ENCODE results near the gene RNF13. TPM values are rescaled to one million over a fixed set of nuclear protein-coding genes. Genes with fewer than 3 reads are reported as not detected.

The RNF13 gene
- total RNA-seq, 1 experiment from 2014 or later, result 76.9 TPM

DNA sequence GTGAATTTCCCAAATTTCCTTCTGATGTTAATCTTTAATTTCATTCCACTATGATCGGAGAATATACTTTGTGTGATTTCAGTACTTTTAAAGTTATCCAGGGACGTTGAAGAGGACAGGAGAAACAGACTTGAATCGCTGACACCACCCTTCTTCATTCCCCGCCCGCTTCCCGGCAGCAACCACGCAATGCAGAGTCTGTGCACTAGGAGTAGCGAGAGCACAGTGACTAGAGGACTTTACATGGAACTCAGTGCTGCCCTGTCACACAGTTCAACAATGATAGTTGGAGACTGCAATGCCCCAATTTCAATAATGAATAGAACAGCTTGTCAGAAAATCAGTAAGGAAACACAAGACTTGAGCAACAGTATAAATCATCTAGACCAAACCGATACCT lies 73.9 kb downstream of the RNF13 start:
- BruUV-seq (replicated peaks), result no TSS peak
- DNase-seq (ENCODE audit: low read depth, low spot score), result no peak
- Histone ChIP-seq H3K36me3 (ENCODE audit: control insufficient read depth, insufficient read depth, low read length) (no peaks in the 10 kb centered on the region), H3K27ac (ENCODE audit: low read length) (no peak overlapping the region), H3K27me3 (ENCODE audit: control insufficient read depth, insufficient read depth, low read length) (no peaks in the 10 kb centered on the region), H3K4me1 (ENCODE audit: control insufficient read depth, insufficient read depth, low read length) (no peaks in the 10 kb centered on the region), H3K4me3 (ENCODE audit: low read depth in 2 of 2, low read length in 2 of 2) (no peak overlapping the region), H3K9me3 (ENCODE audit: control insufficient read depth, insufficient read depth, low read depth, low read length) (no peaks in the 10 kb centered on the region)
- intact Hi-C loops (cut with micrococcal nuclease; ENCODE audit: unreplicated experiment), result no loop called here
- ChIA-PET CTCF (no interaction called here), POLR2A (no interaction called here)
- in situ Hi-C loops (cut with HindIII; ENCODE audit: low pct_unique_long_range_greater_than_20kb, low sequenced_read_pairs), result no loop called here
- peak; percentile 71; the same call in 1 of the 2 replicates for ATAC-seq
- TF ChIP-seq, protein P1, sequence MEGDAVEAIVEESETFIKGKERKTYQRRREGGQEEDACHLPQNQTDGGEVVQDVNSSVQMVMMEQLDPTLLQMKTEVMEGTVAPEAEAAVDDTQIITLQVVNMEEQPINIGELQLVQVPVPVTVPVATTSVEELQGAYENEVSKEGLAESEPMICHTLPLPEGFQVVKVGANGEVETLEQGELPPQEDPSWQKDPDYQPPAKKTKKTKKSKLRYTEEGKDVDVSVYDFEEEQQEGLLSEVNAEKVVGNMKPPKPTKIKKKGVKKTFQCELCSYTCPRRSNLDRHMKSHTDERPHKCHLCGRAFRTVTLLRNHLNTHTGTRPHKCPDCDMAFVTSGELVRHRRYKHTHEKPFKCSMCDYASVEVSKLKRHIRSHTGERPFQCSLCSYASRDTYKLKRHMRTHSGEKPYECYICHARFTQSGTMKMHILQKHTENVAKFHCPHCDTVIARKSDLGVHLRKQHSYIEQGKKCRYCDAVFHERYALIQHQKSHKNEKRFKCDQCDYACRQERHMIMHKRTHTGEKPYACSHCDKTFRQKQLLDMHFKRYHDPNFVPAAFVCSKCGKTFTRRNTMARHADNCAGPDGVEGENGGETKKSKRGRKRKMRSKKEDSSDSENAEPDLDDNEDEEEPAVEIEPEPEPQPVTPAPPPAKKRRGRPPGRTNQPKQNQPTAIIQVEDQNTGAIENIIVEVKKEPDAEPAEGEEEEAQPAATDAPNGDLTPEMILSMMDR (IDR thresholded peaks at IDR 0.05), result peak; percentile 2; the same call in 1 of the 2 replicates
- TF ChIP-seq TCF7L2 (IDR thresholded peaks at IDR 0.05; ENCODE audit: low read depth, low read length), result no peak

GRCh38 chr3:149891621-149892020 lies 78.6 kb downstream of the RNF13 start:
- Histone ChIP-seq H3K27ac (ENCODE audit: low read length) (no peak overlapping the region), H3K4me1 (ENCODE audit: control insufficient read depth, insufficient read depth, low read length) (no peaks in the 10 kb centered on the region), H3K27me3 (ENCODE audit: control insufficient read depth, insufficient read depth, low read length) (no peaks in the 10 kb centered on the region), H3K36me3 (ENCODE audit: control insufficient read depth, insufficient read depth, low read length) (no peaks in the 10 kb centered on the region), H3K9me3 (ENCODE audit: control insufficient read depth, insufficient read depth, low read depth, low read length) (no peaks in the 10 kb centered on the region), H3K4me3 (ENCODE audit: low read depth in 2 of 2, low read length in 2 of 2) (no peak overlapping the region)
- ChIA-PET POLR2A (no interaction called here), CTCF (no interaction called here)
- no TSS peak for BruUV-seq (replicated peaks)
- ATAC-seq (no peak), DNase-seq (ENCODE audit: low read depth, low spot score) (no peak)
- TF ChIP-seq, protein P1 (IDR thresholded peaks at IDR 0.05), result no peak
- TF ChIP-seq TCF7L2 (IDR thresholded peaks at IDR 0.05; ENCODE audit: low read depth, low read length) (no peak), POLR2AphosphoS5 (IDR thresholded peaks at IDR 0.05; ENCODE audit: low read depth, low read length) (no peak), SIN3A (IDR thresholded peaks at IDR 0.05; ENCODE audit: borderline replicate concordance, insufficient read depth, low read depth, low read length) (no peak)
- TF ChIP-seq, protein P2, sequence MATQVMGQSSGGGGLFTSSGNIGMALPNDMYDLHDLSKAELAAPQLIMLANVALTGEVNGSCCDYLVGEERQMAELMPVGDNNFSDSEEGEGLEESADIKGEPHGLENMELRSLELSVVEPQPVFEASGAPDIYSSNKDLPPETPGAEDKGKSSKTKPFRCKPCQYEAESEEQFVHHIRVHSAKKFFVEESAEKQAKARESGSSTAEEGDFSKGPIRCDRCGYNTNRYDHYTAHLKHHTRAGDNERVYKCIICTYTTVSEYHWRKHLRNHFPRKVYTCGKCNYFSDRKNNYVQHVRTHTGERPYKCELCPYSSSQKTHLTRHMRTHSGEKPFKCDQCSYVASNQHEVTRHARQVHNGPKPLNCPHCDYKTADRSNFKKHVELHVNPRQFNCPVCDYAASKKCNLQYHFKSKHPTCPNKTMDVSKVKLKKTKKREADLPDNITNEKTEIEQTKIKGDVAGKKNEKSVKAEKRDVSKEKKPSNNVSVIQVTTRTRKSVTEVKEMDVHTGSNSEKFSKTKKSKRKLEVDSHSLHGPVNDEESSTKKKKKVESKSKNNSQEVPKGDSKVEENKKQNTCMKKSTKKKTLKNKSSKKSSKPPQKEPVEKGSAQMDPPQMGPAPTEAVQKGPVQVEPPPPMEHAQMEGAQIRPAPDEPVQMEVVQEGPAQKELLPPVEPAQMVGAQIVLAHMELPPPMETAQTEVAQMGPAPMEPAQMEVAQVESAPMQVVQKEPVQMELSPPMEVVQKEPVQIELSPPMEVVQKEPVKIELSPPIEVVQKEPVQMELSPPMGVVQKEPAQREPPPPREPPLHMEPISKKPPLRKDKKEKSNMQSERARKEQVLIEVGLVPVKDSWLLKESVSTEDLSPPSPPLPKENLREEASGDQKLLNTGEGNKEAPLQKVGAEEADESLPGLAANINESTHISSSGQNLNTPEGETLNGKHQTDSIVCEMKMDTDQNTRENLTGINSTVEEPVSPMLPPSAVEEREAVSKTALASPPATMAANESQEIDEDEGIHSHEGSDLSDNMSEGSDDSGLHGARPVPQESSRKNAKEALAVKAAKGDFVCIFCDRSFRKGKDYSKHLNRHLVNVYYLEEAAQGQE (IDR thresholded peaks at IDR 0.05; ENCODE audit: insufficient read depth in 1 of 2, low read depth in 2 of 2, low read length in 1 of 2), result no peak
- in situ Hi-C loops (cut with HindIII; ENCODE audit: low pct_unique_long_range_greater_than_20kb, low sequenced_read_pairs), result no loop called here
- intact Hi-C loops (cut with micrococcal nuclease; ENCODE audit: unreplicated experiment), result no loop called here

- Histone ChIP-seq H3K27me3 (ENCODE audit: control insufficient read depth, insufficient read depth, low read length) (no peaks in the 10 kb centered on the region), H3K36me3 (ENCODE audit: control insufficient read depth, insufficient read depth, low read length) (no peaks in the 10 kb centered on the region), H3K27ac (ENCODE audit: low read length) (no peak overlapping the region), H3K4me1 (ENCODE audit: control insufficient read depth, insufficient read depth, low read length) (no peaks in the 10 kb centered on the region), H3K9me3 (ENCODE audit: control insufficient read depth, insufficient read depth, low read depth, low read length) (no peaks in the 10 kb centered on the region), H3K4me3 (ENCODE audit: low read depth in 2 of 2, low read length in 2 of 2) (no peak overlapping the region)
- no peak for DNase-seq (ENCODE audit: low read depth, low spot score)
- BruUV-seq (replicated peaks), result no TSS peak
- no peak for ATAC-seq
- in situ Hi-C loops (cut with HindIII; ENCODE audit: low pct_unique_long_range_greater_than_20kb, low sequenced_read_pairs), result no loop called here
- TF ChIP-seq, protein P1 (IDR thresholded peaks at IDR 0.05), result no peak
- TF ChIP-seq TCF7L2 (IDR thresholded peaks at IDR 0.05; ENCODE audit: low read depth, low read length) (no peak), SIN3A (IDR thresholded peaks at IDR 0.05; ENCODE audit: borderline replicate concordance, insufficient read depth, low read depth, low read length) (no peak), POLR2AphosphoS5 (IDR thresholded peaks at IDR 0.05; ENCODE audit: low read depth, low read length) (no peak)
- TF ChIP-seq, protein P2 (IDR thresholded peaks at IDR 0.05; ENCODE audit: insufficient read depth in 1 of 2, low read depth in 2 of 2, low read length in 1 of 2), result no peak
- POLR2A ChIA-PET, result no interaction called here
- intact Hi-C loops (cut with micrococcal nuclease; ENCODE audit: unreplicated experiment), result no loop called here
- CTCF ChIA-PET, result no interaction called here
These were observed 79.4 kb downstream of the RNF13 start for GRCh38 chr3:149892371-149892770.

Measured in Panc1 (cell line).